Lower leg skin (tissue), 4 donors: ENCODE measurements around the gene PLEKHG1. TPM values are rescaled to one million over a fixed set of nuclear protein-coding genes. Genes with fewer than 3 reads are reported as not detected.

Experiments used
- DNase-seq, 2 donors: peaks; one replicate each; pipeline ENCODE4 v3.0.0-alpha.2; 2019; ENCODE audit warnings: low spot score in 2 of 2
- H3K4me3 ChIP-seq: fragments of 200-600 bp; sonication (generic); 2 replicates; pipeline ENCODE4 v1.5.1; 2017; ENCODE audit warnings: mild to moderate bottlenecking, low read depth; ENCODE audit not compliant: poor library complexity, severe bottlenecking
- CTCF ChIP-seq, 3 donors: fragments of 450-650 bp; IDR thresholded peaks; one replicate each; pipeline ENCODE4 v1.5.1; 2016; ENCODE audit warnings: antibody characterized with exemption in 3 of 3, mild to moderate bottlenecking in 3 of 3, moderate library complexity in 2 of 3
- POLR2A ChIP-seq, 2 donors: fragments of 450-650 bp; IDR thresholded peaks; one replicate each; pipeline ENCODE4 v1.6.1; 2016 to 2017; ENCODE audit warnings: antibody characterized with exemption in 2 of 2, mild to moderate bottlenecking in 1 of 2, moderate library complexity in 1 of 2
- WGBS, 2 donors: methylation state at CpG; one replicate each; pipeline ENCODE4 v1.1.5; 2018; 5-methylcytosine and 5-hydroxymethylcytosine counted together
- intact Hi-C: fragments of 100-400 bp; cut with DNase I; formaldehyde crosslinking; loops from one replicate; pipeline ENCODE4 v1.15.0; 2023; ENCODE audit warnings: low total_unique reads
- total RNA-seq, 4 donors: library from RNA; depleted of rRNA; stranded (reverse); fragments of >200 nt; gene quantifications; one replicate each; pipeline ENCODE4 v1.1.0, GENCODE V29; 2016

The PLEKHG1 gene
- total RNA-seq, 4 donors from 2014 or later, result 29.7 to 59.9 (median 42.3) TPM

DNA sequence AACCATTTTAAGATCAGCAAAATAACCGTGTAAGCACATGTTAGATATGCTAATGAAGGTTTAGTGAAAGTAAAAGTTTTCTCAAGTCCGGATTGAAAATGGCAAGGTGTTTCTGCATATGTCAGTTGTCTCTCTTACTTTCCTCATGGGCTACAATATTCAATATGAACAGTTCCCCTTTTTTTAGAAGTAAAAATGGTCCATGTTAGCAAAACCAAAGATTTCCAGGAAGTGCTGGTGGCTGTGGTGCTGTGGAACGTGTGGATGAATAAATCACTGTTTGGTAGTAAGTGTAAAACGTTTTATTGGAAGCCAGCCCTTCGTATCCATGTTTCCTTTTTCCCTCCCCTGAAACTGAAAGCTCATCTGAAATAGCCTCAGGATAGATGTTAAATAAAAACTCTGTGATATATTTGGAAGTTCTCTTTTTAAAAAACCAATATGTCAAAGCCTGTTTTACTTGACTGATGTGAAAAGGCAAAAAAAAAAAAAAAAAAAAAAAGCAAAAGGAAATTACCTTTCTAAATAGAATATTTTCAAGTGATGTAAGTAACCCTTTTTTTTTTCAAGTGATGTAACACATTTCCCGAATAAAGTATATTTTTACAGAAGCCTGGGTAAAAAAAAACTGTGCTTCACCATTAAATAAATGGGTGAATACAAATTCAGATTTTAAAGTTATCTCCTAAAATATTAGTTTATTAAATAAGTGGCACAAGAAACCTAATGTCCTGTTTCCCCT, 41.9 kb downstream of the PLEKHG1 start:
- H3K4me3 ChIP-seq, result no peak overlapping the region
- DNase-seq, result no peak
- intact Hi-C loops, result no loop called here
- TF ChIP-seq CTCF (IDR thresholded peaks at IDR 0.05) (no peak), POLR2A (IDR thresholded peaks at IDR 0.05) (no peak)
- 8 to 9% methylated on average over 6 of the region's 6 CpGs for WGBS, 2 donors

GRCh38 chr6:150646228-150646627, 46.5 kb downstream of the PLEKHG1 start:
- intact Hi-C loops, result no loop called here
- WGBS, 2 donors, result 86 to 91% methylated on average over 2 of the region's 2 CpGs
- TF ChIP-seq CTCF (IDR thresholded peaks at IDR 0.05) (no peak), POLR2A (IDR thresholded peaks at IDR 0.05) (no peak)

DNA sequence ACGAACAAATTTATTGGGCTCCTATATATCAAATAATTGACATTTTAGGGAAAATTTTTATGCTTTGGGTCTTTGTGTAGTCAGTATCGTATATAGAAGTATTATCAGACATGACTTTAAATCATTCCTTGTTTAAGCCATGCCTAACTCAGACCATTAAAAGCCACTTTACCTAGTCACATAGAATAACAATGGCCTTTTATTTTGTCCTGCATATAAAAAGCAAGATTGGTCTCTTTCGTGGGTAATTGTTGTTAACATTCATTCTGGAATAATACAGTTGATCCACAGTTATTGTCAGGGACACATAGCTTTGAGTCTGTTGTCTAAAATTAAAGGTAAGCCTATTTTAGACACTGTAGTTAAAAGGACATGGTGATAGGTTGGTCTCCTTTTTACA, 47.4 kb downstream of the PLEKHG1 start:
- TF ChIP-seq CTCF (IDR thresholded peaks at IDR 0.05) (no peak), POLR2A (IDR thresholded peaks at IDR 0.05) (no peak)
- no peak for DNase-seq
- H3K4me3 ChIP-seq, result no peak overlapping the region
- intact Hi-C loops, result no loop called here
- WGBS, 2 donors, result 82 to 90% methylated on average over 3 of the region's 3 CpGs

More at GRCh38 chr6:150646228-150646627, 46.5 kb downstream of the PLEKHG1 start:
- no peak overlapping the region for H3K4me3 ChIP-seq
- no peak for DNase-seq

Other genes starting within 250 kb of the PLEKHG1 start
- 1 to 10 TPM in 2 of 4 donors, under 1 TPM in 2; 0.42 to 3.1 (median 0.99) TPM for gene IYD, start 230.9 kb upstream of the PLEKHG1 start, total RNA-seq